Calu3 (cell line): ENCODE measurements around the gene MACO1. TPM values are rescaled to one million over a fixed set of nuclear protein-coding genes. Genes with fewer than 3 reads are reported as not detected.
"Not testable (repeated sequence)": the region's sequence is repeated elsewhere in the genome, so short reads cannot be mapped to it uniquely, and the experiment has no call there.

Experiments used
- BruUV-seq: library from RNA; stranded (reverse); fragments of 400-500 nt; replicated peaks from 2 replicates; lab custom pipeline; 2021; lab: Mats Ljungman, UMichigan
- CTCF ChIA-PET: fragments of 300-600 bp; sonication (Branson Sonifier 250); formaldehyde crosslinking; loops from one replicate; lab custom pipeline; 2022; ENCODE audit warnings: antibody characterized with exemption; lab: Charles Lee
- DNase-seq: peaks from one replicate; pipeline ENCODE4 v3.0.0; 2022
- H3K27ac Mint-ChIP-seq: one replicate; pipeline ENCODE4 v1.8.0; 2022; ENCODE audit warnings: mixed read lengths; ENCODE audit not compliant: unreplicated experiment
- H3K27me3 Mint-ChIP-seq: one replicate; pipeline ENCODE4 v1.8.0; 2022; ENCODE audit warnings: mixed read lengths; ENCODE audit not compliant: unreplicated experiment
- H3K36me3 Mint-ChIP-seq: one replicate; pipeline ENCODE4 v1.8.0; 2022; ENCODE audit warnings: mild to moderate bottlenecking, moderate library complexity, mixed read lengths; ENCODE audit not compliant: insufficient read depth, unreplicated experiment
- H3K4me1 Mint-ChIP-seq: one replicate; pipeline ENCODE4 v1.8.0; 2022; ENCODE audit warnings: mild to moderate bottlenecking, low read depth, mixed read lengths; ENCODE audit not compliant: unreplicated experiment
- H3K4me3 Mint-ChIP-seq: one replicate; pipeline ENCODE4 v1.8.0; 2022; ENCODE audit warnings: mild to moderate bottlenecking, low read depth, moderate library complexity, mixed read lengths; ENCODE audit not compliant: unreplicated experiment
- H3K9me3 Mint-ChIP-seq: one replicate; pipeline ENCODE4 v1.8.0; 2022; ENCODE audit warnings: low read depth, mixed read lengths; ENCODE audit not compliant: unreplicated experiment
- CTCF ChIP-seq: fragments of 200-600 bp; IDR thresholded peaks from one replicate; pipeline ENCODE4 v1.8.0; 2022; ENCODE audit warnings: antibody characterized with exemption; ENCODE audit not compliant: unreplicated experiment
- intact Hi-C: fragments of 100-400 bp; cut with micrococcal nuclease; formaldehyde crosslinking; loops from one replicate; pipeline ENCODE4 v1.10.0; 2022; ENCODE audit not compliant: unreplicated experiment
- total RNA-seq: library from RNA; stranded (reverse); gene quantifications from 2 replicates; pipeline ENCODE4 v1.2.3, GENCODE V29; 2022

The MACO1 gene
- total RNA-seq, 1 experiment from 2014 or later: 16.4 TPM

- Mint-ChIP-seq H3K9me3 (no peaks in the 10 kb centered on the region), H3K4me3 (no peak overlapping the region), H3K36me3 (no peaks in the 10 kb centered on the region), H3K27ac (no peak overlapping the region), H3K27me3 (no peaks in the 10 kb centered on the region), H3K4me1 (no peaks in the 10 kb centered on the region)
- intact Hi-C loops: no loop called here
- CTCF ChIA-PET: no interaction called here
- DNase-seq: no peak
- no peak for TF ChIP-seq CTCF
- BruUV-seq: no TSS peak
Observed at GRCh38 chr1:25458541-25459298, 28.0 kb downstream of the MACO1 start.

GRCh38 chr1:25460020-25460419 lies 29.3 kb downstream of the MACO1 start:
- no peaks in the 10 kb centered on the region for H3K27me3 Mint-ChIP-seq
- H3K9me3 Mint-ChIP-seq: no peaks in the 10 kb centered on the region
- no peak for DNase-seq
- H3K27ac Mint-ChIP-seq: no peak overlapping the region
- H3K4me1 Mint-ChIP-seq: no peaks in the 10 kb centered on the region
- no peaks in the 10 kb centered on the region for H3K36me3 Mint-ChIP-seq
- intact Hi-C loops: no loop called here
- CTCF ChIA-PET: no interaction called here
- no peak for TF ChIP-seq CTCF
- BruUV-seq: no TSS peak
- H3K4me3 Mint-ChIP-seq: no peak overlapping the region

GRCh38 chr1:25460816-25461215 lies 30.1 kb downstream of the MACO1 start:
- intact Hi-C loops, BruUV-seq, CTCF ChIA-PET, H3K4me3 Mint-ChIP-seq, H3K27ac Mint-ChIP-seq, DNase-seq, H3K4me1 Mint-ChIP-seq, H3K9me3 Mint-ChIP-seq, H3K36me3 Mint-ChIP-seq, H3K27me3 Mint-ChIP-seq: not testable (repeated sequence)

GRCh38 chr1:25461849-25462248 lies 31.2 kb downstream of the MACO1 start:
- Mint-ChIP-seq H3K36me3 (no peaks in the 10 kb centered on the region), H3K27me3 (no peaks in the 10 kb centered on the region), H3K4me3 (no peak overlapping the region), H3K27ac (no peak overlapping the region), H3K9me3 (no peaks in the 10 kb centered on the region), H3K4me1 (no peaks in the 10 kb centered on the region)
- no peak for DNase-seq
- no TSS peak for BruUV-seq
- TF ChIP-seq CTCF: no peak
- CTCF ChIA-PET: no interaction called here
- intact Hi-C loops: no loop called here

- Mint-ChIP-seq H3K27me3 (no peaks in the 10 kb centered on the region), H3K9me3 (no peaks in the 10 kb centered on the region), H3K36me3 (no peaks in the 10 kb centered on the region), H3K27ac (no peak overlapping the region), H3K4me1 (no peaks in the 10 kb centered on the region), H3K4me3 (no peak overlapping the region)
- CTCF ChIA-PET: no interaction called here
- TF ChIP-seq CTCF: no peak
- no peak for DNase-seq
- intact Hi-C loops: no loop called here
- no TSS peak for BruUV-seq
Observed at GRCh38 chr1:25462732-25463131, 32.0 kb downstream of the MACO1 start.
